ENCODE measurements around the gene CCDC18.
"Not testable (repeated sequence)": the region's sequence is repeated elsewhere in the genome, so short reads cannot be mapped to it uniquely, and the experiment has no call there.

Gene CCDC18

DNA sequence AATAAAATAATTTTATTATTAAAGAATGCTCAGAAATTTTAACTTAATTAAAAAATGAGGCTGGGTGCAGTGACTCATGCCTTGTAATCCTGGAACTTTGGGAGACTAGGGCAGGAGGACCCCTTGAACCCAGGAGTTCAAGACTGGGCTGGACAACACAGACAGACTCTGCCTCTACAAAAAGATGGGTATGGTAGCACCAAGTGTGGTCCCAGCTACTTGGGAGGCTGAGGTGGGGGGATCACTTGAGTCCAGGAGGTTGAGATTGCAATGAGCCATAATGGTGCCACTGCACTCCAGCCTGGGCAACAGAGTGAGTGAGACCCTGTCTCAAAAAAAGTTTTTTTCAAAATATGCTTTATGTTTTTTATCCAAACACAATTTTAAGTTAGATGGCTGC, 25.6 kb upstream of the CCDC18 start:
- peaks cover 16% of the 10 kb centered on the region for H3K36me3 Mint-ChIP-seq
- no peak for ATAC-seq (ENCODE audit: low read depth)
- no peak overlapping the region for H3K4me3 Mint-ChIP-seq
- H3K9me3 Mint-ChIP-seq, result no peaks in the 10 kb centered on the region
- no peak overlapping the region for H3K27ac Mint-ChIP-seq
- H3K27me3 Mint-ChIP-seq, result no peaks in the 10 kb centered on the region
- peaks cover 2% of the 10 kb centered on the region for H3K4me1 Mint-ChIP-seq
- DNase-seq (ENCODE audit: low spot score in 2 of 2), result no peak

DNA sequence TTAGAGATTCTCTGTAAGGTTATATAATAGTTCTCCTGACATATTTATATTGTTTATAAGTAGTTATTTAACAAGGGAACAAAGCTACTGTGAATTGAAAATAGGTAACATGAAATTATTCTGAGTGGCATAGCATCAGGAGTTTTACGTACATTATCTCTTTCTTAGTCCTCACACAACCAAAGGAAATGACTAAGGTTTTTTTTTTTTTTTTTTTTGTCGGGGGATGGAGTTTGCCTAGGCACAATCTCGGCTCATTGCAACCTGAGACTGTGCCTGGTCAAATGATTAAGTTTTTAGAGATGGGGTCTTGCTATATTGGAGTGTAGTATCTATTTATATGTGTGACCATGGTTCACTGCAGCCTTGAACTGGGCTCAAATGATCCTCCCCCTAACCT, 25.2 kb upstream of the CCDC18 start:
- H3K9me3 Mint-ChIP-seq, result no peaks in the 10 kb centered on the region
- H3K27me3 Mint-ChIP-seq, result no peaks in the 10 kb centered on the region
- ATAC-seq (ENCODE audit: low read depth) (no peak), DNase-seq (ENCODE audit: low spot score in 2 of 2) (no peak)
- no peak overlapping the region for H3K4me3 Mint-ChIP-seq
- H3K36me3 Mint-ChIP-seq, result peaks cover 16% of the 10 kb centered on the region
- H3K4me1 Mint-ChIP-seq, result peaks cover 2% of the 10 kb centered on the region
- H3K27ac Mint-ChIP-seq, result no peak overlapping the region

DNA sequence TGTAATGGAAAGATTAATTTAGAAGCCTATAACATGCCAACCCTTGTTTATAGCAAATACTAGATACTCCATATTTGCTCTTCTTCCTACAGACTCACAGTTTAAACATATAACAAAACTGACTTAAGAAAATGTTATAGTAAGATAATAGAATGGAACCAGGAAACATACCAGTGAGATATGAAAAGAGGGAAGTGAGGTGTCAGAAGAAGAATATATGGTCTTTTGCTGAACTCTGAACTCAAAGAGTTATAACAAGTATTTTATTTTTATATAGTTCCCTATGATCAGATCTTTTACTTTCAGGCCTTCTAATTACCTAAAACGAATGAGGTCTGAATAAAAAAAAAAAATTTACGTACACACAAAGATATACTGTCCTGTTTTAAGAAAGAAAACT, 21.2 kb upstream of the CCDC18 start:
- no peaks in the 10 kb centered on the region for H3K27me3 Mint-ChIP-seq
- H3K9me3 Mint-ChIP-seq, result no peaks in the 10 kb centered on the region
- peak overlapping the region; percentile 41 for H3K27ac Mint-ChIP-seq
- DNase-seq (ENCODE audit: low spot score in 2 of 2) (no peak), ATAC-seq (ENCODE audit: low read depth) (no peak)
- H3K4me3 Mint-ChIP-seq, result no peak overlapping the region
- peaks cover 14% of the 10 kb centered on the region for H3K36me3 Mint-ChIP-seq
- H3K4me1 Mint-ChIP-seq, result peaks cover 4% of the 10 kb centered on the region

GRCh38 chr1:93163314-93163713, 17.2 kb upstream of the CCDC18 start:
- ATAC-seq (ENCODE audit: low read depth); DNase-seq (ENCODE audit: low spot score in 2 of 2); H3K4me3 Mint-ChIP-seq; H3K27ac Mint-ChIP-seq; H3K9me3 Mint-ChIP-seq; H3K27me3 Mint-ChIP-seq: not testable (repeated sequence)
- Mint-ChIP-seq H3K36me3 (peaks cover 19% of the 10 kb centered on the region), H3K4me1 (peaks cover 19% of the 10 kb centered on the region)

GRCh38 chr1:93164816-93165215, 15.7 kb upstream of the CCDC18 start:
- Mint-ChIP-seq H3K27ac (peak overlapping the region; percentile 53), H3K4me1 (peaks cover 22% of the 10 kb centered on the region)

GRCh38 chr1:93165895-93166294, 14.6 kb upstream of the CCDC18 start:
- not testable (repeated sequence) for ATAC-seq (ENCODE audit: low read depth); H3K27me3 Mint-ChIP-seq; DNase-seq (ENCODE audit: low spot score in 2 of 2); H3K9me3 Mint-ChIP-seq; H3K4me3 Mint-ChIP-seq
- H3K27ac Mint-ChIP-seq, result peak overlapping the region; percentile 11
- H3K36me3 Mint-ChIP-seq, result peaks cover 25% of the 10 kb centered on the region
- peaks cover 22% of the 10 kb centered on the region for H3K4me1 Mint-ChIP-seq

More at GRCh38 chr1:93164816-93165215, 15.7 kb upstream of the CCDC18 start:
- H3K27me3 Mint-ChIP-seq, result no peaks in the 10 kb centered on the region
- H3K36me3 Mint-ChIP-seq, result peaks cover 25% of the 10 kb centered on the region
- peaks cover 3% of the 10 kb centered on the region for H3K9me3 Mint-ChIP-seq
- DNase-seq (ENCODE audit: low spot score in 2 of 2) (no peak), ATAC-seq (ENCODE audit: low read depth) (no peak)
- H3K4me3 Mint-ChIP-seq, result no peak overlapping the region

DNA sequence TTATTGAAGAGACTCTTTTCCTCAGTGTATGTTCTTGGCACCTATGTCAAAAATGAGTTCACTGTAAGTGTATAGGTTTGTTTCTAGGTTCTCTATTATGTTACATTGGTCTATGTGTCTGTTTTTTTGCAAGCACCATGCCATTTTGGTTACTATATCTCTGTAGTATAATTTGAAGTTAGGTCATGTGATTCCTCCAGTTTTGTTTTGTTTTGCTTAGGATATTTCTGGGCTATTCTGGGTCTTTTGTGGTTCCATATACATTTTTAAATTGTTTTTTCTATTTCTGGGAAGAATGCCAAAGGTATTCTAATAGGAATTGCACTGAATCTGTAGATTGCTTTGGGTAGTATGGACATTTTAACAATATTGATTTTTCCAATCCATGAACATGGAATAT, 13.5 kb upstream of the CCDC18 start:
- Mint-ChIP-seq H3K27ac (no peak overlapping the region), H3K4me3 (no peak overlapping the region), H3K27me3 (no peaks in the 10 kb centered on the region), H3K9me3 (peaks cover 3% of the 10 kb centered on the region), H3K4me1 (peaks cover 25% of the 10 kb centered on the region), H3K36me3 (peaks cover 19% of the 10 kb centered on the region)
- DNase-seq (ENCODE audit: low spot score in 2 of 2), result no peak
- ATAC-seq (ENCODE audit: low read depth), result no peak

DNA sequence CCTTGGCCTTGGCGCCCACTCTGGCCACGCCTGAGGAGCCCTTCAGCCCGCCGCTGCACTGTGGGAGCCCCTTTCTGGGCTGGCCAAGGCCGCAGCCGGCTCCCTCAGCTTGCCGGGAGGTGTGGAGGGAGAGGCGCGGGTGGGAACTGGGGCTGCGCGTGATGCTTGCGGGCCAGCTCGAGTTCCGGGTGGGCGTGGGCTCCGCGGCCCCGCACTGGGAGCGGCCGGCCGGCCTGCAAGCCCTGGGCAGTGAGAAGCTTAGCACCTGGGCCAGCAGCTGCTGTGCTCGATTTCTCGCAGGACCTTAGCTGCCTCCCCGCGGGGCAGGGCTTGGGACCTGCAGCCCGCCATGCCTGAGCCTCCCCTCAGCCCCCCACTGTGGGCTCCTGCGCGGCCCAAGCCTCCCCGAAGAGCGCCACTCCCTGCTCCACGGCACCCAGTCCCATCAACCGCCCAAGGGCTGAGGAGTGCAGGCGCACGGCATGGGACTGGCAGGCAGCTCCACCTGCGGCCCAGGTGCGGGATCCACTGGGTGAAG, 10.3 kb upstream of the CCDC18 start:
- Mint-ChIP-seq H3K36me3 (peaks cover 26% of the 10 kb centered on the region), H3K4me1 (peaks cover 32% of the 10 kb centered on the region)
- DNase-seq (ENCODE audit: low spot score in 2 of 2); H3K27ac Mint-ChIP-seq; H3K9me3 Mint-ChIP-seq; ATAC-seq (ENCODE audit: low read depth); H3K4me3 Mint-ChIP-seq; H3K27me3 Mint-ChIP-seq: not testable (repeated sequence)

- no peak overlapping the region for H3K4me3 Mint-ChIP-seq
- H3K27me3 Mint-ChIP-seq, result no peaks in the 10 kb centered on the region
- no peak for DNase-seq (ENCODE audit: low spot score in 2 of 2)
- no peak for ATAC-seq (ENCODE audit: low read depth)
- peaks cover 25% of the 10 kb centered on the region for H3K36me3 Mint-ChIP-seq
- no peak overlapping the region for H3K27ac Mint-ChIP-seq
- H3K9me3 Mint-ChIP-seq, result peaks cover 3% of the 10 kb centered on the region
- peaks cover 30% of the 10 kb centered on the region for H3K4me1 Mint-ChIP-seq
Measured at GRCh38 chr1:93171549-93172034, 8.9 kb upstream of the CCDC18 start.

- peak overlapping the region; percentile 21 for H3K27ac Mint-ChIP-seq
- no peaks in the 10 kb centered on the region for H3K27me3 Mint-ChIP-seq
- H3K4me3 Mint-ChIP-seq, result peak overlapping the region; percentile 22
- H3K9me3 Mint-ChIP-seq, result peaks cover 2% of the 10 kb centered on the region
- H3K4me1 Mint-ChIP-seq, result peaks cover 28% of the 10 kb centered on the region
- H3K36me3 Mint-ChIP-seq, result peaks cover 22% of the 10 kb centered on the region
- DNase-seq (ENCODE audit: low spot score in 2 of 2) (no peak), ATAC-seq (ENCODE audit: low read depth) (no peak)
Measured at GRCh38 chr1:93172778-93173177, 7.7 kb upstream of the CCDC18 start.

GRCh38 chr1:93174638-93175037, 5.9 kb upstream of the CCDC18 start:
- H3K36me3 Mint-ChIP-seq, result peaks cover 15% of the 10 kb centered on the region
- peaks cover 33% of the 10 kb centered on the region for H3K4me1 Mint-ChIP-seq
- not testable (repeated sequence) for H3K27me3 Mint-ChIP-seq; H3K9me3 Mint-ChIP-seq; H3K4me3 Mint-ChIP-seq; ATAC-seq (ENCODE audit: low read depth); H3K27ac Mint-ChIP-seq; DNase-seq (ENCODE audit: low spot score in 2 of 2)

DNA sequence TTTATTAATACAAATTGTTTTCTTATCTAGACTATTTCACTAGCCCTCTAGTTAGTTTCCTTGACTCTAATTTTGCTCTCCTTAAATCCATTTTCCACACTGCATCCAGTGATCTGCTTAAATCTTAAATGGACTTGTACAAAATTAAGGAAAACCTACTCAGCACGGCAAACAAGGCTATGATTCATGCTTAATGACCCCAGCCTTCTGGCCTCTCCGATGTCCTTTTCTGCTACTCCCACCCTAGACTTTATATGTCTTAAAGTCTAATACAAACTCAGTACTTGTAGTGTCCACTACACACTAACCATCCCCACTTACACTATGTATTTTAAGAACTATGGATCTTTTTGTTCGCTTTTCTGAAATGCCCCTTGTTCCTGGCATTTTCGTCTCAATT, 2.5 kb upstream of the CCDC18 start:
- no peak for ATAC-seq (ENCODE audit: low read depth)
- peaks cover 19% of the 10 kb centered on the region for H3K4me1 Mint-ChIP-seq
- no peaks in the 10 kb centered on the region for H3K9me3 Mint-ChIP-seq
- no peak for DNase-seq (ENCODE audit: low spot score in 2 of 2)
- peaks cover 10% of the 10 kb centered on the region for H3K36me3 Mint-ChIP-seq
- H3K27me3 Mint-ChIP-seq, result no peaks in the 10 kb centered on the region
- peak overlapping the region; percentile 89 for H3K4me3 Mint-ChIP-seq
- H3K27ac Mint-ChIP-seq, result no peak overlapping the region

- H3K4me3 Mint-ChIP-seq, result peak overlapping the region; percentile 89
- H3K9me3 Mint-ChIP-seq, result no peaks in the 10 kb centered on the region
- H3K27ac Mint-ChIP-seq, result peak overlapping the region; percentile 93
- ATAC-seq (ENCODE audit: low read depth) (no peak), DNase-seq (ENCODE audit: low spot score in 2 of 2) (no peak)
- peaks cover 16% of the 10 kb centered on the region for H3K4me1 Mint-ChIP-seq
- peaks cover 10% of the 10 kb centered on the region for H3K36me3 Mint-ChIP-seq
- no peaks in the 10 kb centered on the region for H3K27me3 Mint-ChIP-seq
Measured at GRCh38 chr1:93178418-93178817, 2.1 kb upstream of the CCDC18 start.

- peak; percentile 90 to 97 for DNase-seq (ENCODE audit: low spot score in 2 of 2)
- no peaks in the 10 kb centered on the region for H3K9me3 Mint-ChIP-seq
- H3K36me3 Mint-ChIP-seq, result peaks cover 7% of the 10 kb centered on the region
- peak within 1 kb of the TSS; percentile 89 for H3K4me3 Mint-ChIP-seq
- peak; percentile 75 for ATAC-seq (ENCODE audit: low read depth)
- no peaks in the 10 kb centered on the region for H3K27me3 Mint-ChIP-seq
- H3K4me1 Mint-ChIP-seq, result peaks cover 19% of the 10 kb centered on the region
- peak within 1 kb of the TSS; percentile 93 for H3K27ac Mint-ChIP-seq
Measured at GRCh38 chr1:93179886-93180722, 420 bp upstream of the CCDC18 start, which contains the start of gene TMED5. Gene TMED5 (minus strand): TSS chr1:93180413. CDS start chr1:93180242, 171 bp downstream.

Data from memory B cell (primary cell).